Activated naive CD8-positive, alpha-beta T cell treated with anti-CD3 and anti-CD28 coated beads, Interleukin-2, amount 10 ng/mL, durations not matched to agents 7 days and 5 days (primary cell): ENCODE data around the gene SHROOM2. TPM values are rescaled to one million over a fixed set of nuclear protein-coding genes. Genes with fewer than 3 reads are reported as not detected.

Experiments
- ATAC-seq: fragments of 150-1000 bp; cut with Tn5 transposase; one replicate; pipeline ENCODE4 v1.10.0; 2021; ENCODE audit warnings: low read depth, moderate library complexity
- POLR2A ChIA-PET: fragments of 350-600 bp; sonication (Branson Sonifier 250); formaldehyde crosslinking; loops from one replicate; lab custom pipeline; 2021; ENCODE audit warnings: antibody characterized with exemption; lab: Charles Lee
- DNase-seq: peaks from one replicate; pipeline ENCODE4 v3.0.0; 2021
- H3K27ac Mint-ChIP-seq: one replicate; pipeline ENCODE4 v1.8.0; 2022; ENCODE audit warnings: mild to moderate bottlenecking, mixed read lengths
- H3K27me3 Mint-ChIP-seq: one replicate; pipeline ENCODE4 v1.8.0; 2022; ENCODE audit warnings: mild to moderate bottlenecking, moderate library complexity, mixed read lengths
- H3K36me3 Mint-ChIP-seq: one replicate; pipeline ENCODE4 v1.8.0; 2021; ENCODE audit warnings: mild to moderate bottlenecking, mixed read lengths
- H3K4me1 Mint-ChIP-seq: one replicate; pipeline ENCODE4 v1.8.0; 2021; ENCODE audit warnings: mixed read lengths
- H3K4me3 Mint-ChIP-seq: one replicate; pipeline ENCODE4 v1.8.0; 2022; ENCODE audit warnings: mild to moderate bottlenecking, moderate library complexity, mixed read lengths
- H3K9me3 Mint-ChIP-seq: one replicate; pipeline ENCODE4 v1.8.0; 2021; ENCODE audit warnings: mixed read lengths
- total RNA-seq, 2 experiments: library from RNA; stranded (reverse); gene quantifications; one replicate each; pipeline ENCODE4 v1.2.3, GENCODE V29; 2021

SHROOM2 gene
- total RNA-seq, 2 experiments from 2014 or later = not detected

- DNase-seq = no peak
- Mint-ChIP-seq H3K4me3 (no peak overlapping the region), H3K4me1 (peaks cover 6% of the 10 kb centered on the region), H3K27me3 (peaks cover 41% of the 10 kb centered on the region), H3K36me3 (no peaks in the 10 kb centered on the region), H3K27ac (no peak overlapping the region), H3K9me3 (no peaks in the 10 kb centered on the region)
- POLR2A ChIA-PET = no interaction called here
- ATAC-seq = no peak
Measured at GRCh38 chrX:9943420-9943819, 157.2 kb downstream of the SHROOM2 start.

- Mint-ChIP-seq H3K4me1 (peaks cover 3% of the 10 kb centered on the region), H3K9me3 (no peaks in the 10 kb centered on the region), H3K4me3 (no peak overlapping the region), H3K36me3 (no peaks in the 10 kb centered on the region), H3K27me3 (peaks cover 49% of the 10 kb centered on the region), H3K27ac (no peak overlapping the region)
- DNase-seq (no peak), ATAC-seq (no peak)
- POLR2A ChIA-PET = no interaction called here
Measured at GRCh38 chrX:9947131-9947794, 161.0 kb downstream of the SHROOM2 start.

DNA sequence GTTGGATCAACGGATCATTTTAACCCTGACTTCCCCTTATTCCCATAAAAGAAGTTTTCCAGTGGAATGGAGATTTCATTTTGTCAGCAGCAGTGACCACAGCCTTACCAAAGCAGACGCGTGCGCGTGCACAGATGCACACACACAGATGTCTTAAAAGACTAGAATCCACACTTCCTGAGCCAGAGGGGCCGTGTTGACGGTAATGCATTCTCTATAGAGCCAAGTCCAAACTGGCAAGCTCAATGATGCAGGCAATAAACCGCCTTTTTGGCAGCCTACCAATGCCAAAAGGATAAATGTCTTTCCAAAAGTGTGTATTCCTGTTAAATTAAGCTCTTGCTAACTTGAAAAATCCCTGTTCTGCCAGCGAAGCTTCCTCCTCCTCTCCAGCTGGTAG lies 162.2 kb downstream of the SHROOM2 start:
- Mint-ChIP-seq H3K27ac (no peak overlapping the region), H3K4me3 (no peak overlapping the region), H3K4me1 (peaks cover under 1% of the 10 kb centered on the region), H3K27me3 (peaks cover 49% of the 10 kb centered on the region), H3K9me3 (no peaks in the 10 kb centered on the region), H3K36me3 (no peaks in the 10 kb centered on the region)
- no peak for ATAC-seq
- no peak for DNase-seq
- POLR2A ChIA-PET = no interaction called here

DNA sequence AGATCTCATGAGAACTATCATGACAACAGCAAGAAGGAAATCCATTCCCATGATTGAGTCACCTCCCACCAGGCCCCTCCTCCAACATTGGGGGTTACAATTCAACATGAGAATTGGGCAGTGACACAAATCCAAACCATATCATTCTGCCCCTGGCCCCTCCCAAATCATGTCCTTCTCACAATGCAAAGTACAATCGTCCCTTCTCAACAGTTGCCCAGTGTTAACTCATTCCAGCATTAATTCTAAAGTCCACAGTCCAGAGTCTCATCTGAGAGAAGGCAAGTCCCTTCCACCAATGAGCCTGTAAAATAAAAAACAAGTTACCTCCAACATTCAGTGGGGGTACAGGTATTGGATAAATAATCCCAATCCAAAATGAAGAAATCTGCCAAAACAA lies 166.1 kb downstream of the SHROOM2 start:
- Mint-ChIP-seq H3K4me1 (no peaks in the 10 kb centered on the region), H3K4me3 (no peak overlapping the region), H3K9me3 (no peaks in the 10 kb centered on the region), H3K36me3 (no peaks in the 10 kb centered on the region), H3K27ac (no peak overlapping the region), H3K27me3 (peaks cover 47% of the 10 kb centered on the region)
- DNase-seq (no peak), ATAC-seq (no peak)
- POLR2A ChIA-PET = no interaction called here

GRCh38 chrX:9953396-9953795 lies 167.2 kb downstream of the SHROOM2 start:
- Mint-ChIP-seq H3K9me3 (no peaks in the 10 kb centered on the region), H3K36me3 (no peaks in the 10 kb centered on the region), H3K4me1 (no peaks in the 10 kb centered on the region), H3K4me3 (no peak overlapping the region), H3K27me3 (peaks cover 37% of the 10 kb centered on the region), H3K27ac (no peak overlapping the region)
- POLR2A ChIA-PET = no interaction called here
- DNase-seq (no peak), ATAC-seq (no peak)

DNA sequence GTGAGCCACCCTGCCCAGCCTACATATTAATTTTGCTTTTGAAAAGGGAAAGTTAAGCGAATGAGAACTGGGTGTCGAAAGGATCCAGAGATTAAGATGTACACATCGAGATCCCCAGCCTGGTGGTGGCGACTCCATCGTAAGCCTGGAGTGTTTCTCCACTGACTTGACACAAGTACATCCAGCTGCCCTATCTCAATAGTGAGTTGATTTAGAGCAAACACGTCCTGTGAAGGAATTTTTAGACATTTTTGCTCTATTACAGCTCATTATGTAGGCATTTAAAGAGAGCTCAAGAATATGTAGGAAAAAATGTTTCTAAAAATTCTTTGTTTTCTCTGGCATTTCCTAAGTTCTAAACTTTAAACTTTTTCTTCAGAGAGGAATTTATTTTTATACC lies 169.3 kb downstream of the SHROOM2 start:
- H3K4me3 Mint-ChIP-seq = no peak overlapping the region
- no peaks in the 10 kb centered on the region for H3K4me1 Mint-ChIP-seq
- H3K9me3 Mint-ChIP-seq = no peaks in the 10 kb centered on the region
- POLR2A ChIA-PET = no interaction called here
- peaks cover 29% of the 10 kb centered on the region for H3K27me3 Mint-ChIP-seq
- no peak overlapping the region for H3K27ac Mint-ChIP-seq
- no peak for ATAC-seq
- no peaks in the 10 kb centered on the region for H3K36me3 Mint-ChIP-seq
- no peak for DNase-seq

GRCh38 chrX:9957743-9958142 lies 171.5 kb downstream of the SHROOM2 start:
- H3K27me3 Mint-ChIP-seq = peaks cover 18% of the 10 kb centered on the region

GRCh38 chrX:9958183-9958582 lies 172.0 kb downstream of the SHROOM2 start:
- H3K9me3 Mint-ChIP-seq = no peaks in the 10 kb centered on the region
- ATAC-seq = no peak
- H3K4me3 Mint-ChIP-seq = no peak overlapping the region
- POLR2A ChIA-PET = no interaction called here
- H3K4me1 Mint-ChIP-seq = no peaks in the 10 kb centered on the region
- H3K27me3 Mint-ChIP-seq = peaks cover 18% of the 10 kb centered on the region
- no peak for DNase-seq
- H3K27ac Mint-ChIP-seq = no peak overlapping the region
- H3K36me3 Mint-ChIP-seq = no peaks in the 10 kb centered on the region

More at GRCh38 chrX:9957743-9958142, 171.5 kb downstream of the SHROOM2 start:
- H3K27ac Mint-ChIP-seq = no peak overlapping the region
- H3K9me3 Mint-ChIP-seq = no peaks in the 10 kb centered on the region
- H3K36me3 Mint-ChIP-seq = no peaks in the 10 kb centered on the region
- H3K4me3 Mint-ChIP-seq = no peak overlapping the region
- DNase-seq (no peak), ATAC-seq (no peak)
- POLR2A ChIA-PET = no interaction called here
- H3K4me1 Mint-ChIP-seq = no peaks in the 10 kb centered on the region

- ATAC-seq (no peak), DNase-seq (no peak)
- no peak overlapping the region for H3K27ac Mint-ChIP-seq
- no peak overlapping the region for H3K4me3 Mint-ChIP-seq
- H3K4me1 Mint-ChIP-seq = no peaks in the 10 kb centered on the region
- POLR2A ChIA-PET = no interaction called here
- H3K27me3 Mint-ChIP-seq = peaks cover 12% of the 10 kb centered on the region
- no peaks in the 10 kb centered on the region for H3K36me3 Mint-ChIP-seq
- H3K9me3 Mint-ChIP-seq = no peaks in the 10 kb centered on the region
Measured at GRCh38 chrX:9961750-9962149, 175.5 kb downstream of the SHROOM2 start.

GRCh38 chrX:9966775-9967408 lies 180.7 kb downstream of the SHROOM2 start, which contains the start of gene CLDN34:
CLDN34 (plus strand) TSS chrX:9967358; CDS start chrX:9967358, 0 bp downstream.
- Mint-ChIP-seq H3K4me1 (no peaks in the 10 kb centered on the region), H3K27ac (no peak within 1 kb of the TSS), H3K9me3 (no peaks in the 10 kb centered on the region), H3K27me3 (peaks cover 5% of the 10 kb centered on the region), H3K4me3 (no peak within 1 kb of the TSS), H3K36me3 (no peaks in the 10 kb centered on the region)
- ATAC-seq (no peak), DNase-seq (no peak)
- POLR2A ChIA-PET = no interaction called here

GRCh38 chrX:9977635-9978034 lies 191.4 kb downstream of the SHROOM2 start:
- H3K9me3 Mint-ChIP-seq = no peaks in the 10 kb centered on the region
- H3K4me3 Mint-ChIP-seq = no peak overlapping the region
- H3K27ac Mint-ChIP-seq = no peak overlapping the region
- DNase-seq (no peak), ATAC-seq (no peak)
- H3K36me3 Mint-ChIP-seq = no peaks in the 10 kb centered on the region
- POLR2A ChIA-PET = no interaction called here
- H3K4me1 Mint-ChIP-seq = no peaks in the 10 kb centered on the region
- peaks cover 9% of the 10 kb centered on the region for H3K27me3 Mint-ChIP-seq

- no peak overlapping the region for H3K4me3 Mint-ChIP-seq
- H3K36me3 Mint-ChIP-seq = no peaks in the 10 kb centered on the region
- POLR2A ChIA-PET = no interaction called here
- H3K9me3 Mint-ChIP-seq = no peaks in the 10 kb centered on the region
- H3K27ac Mint-ChIP-seq = no peak overlapping the region
- ATAC-seq (no peak), DNase-seq (no peak)
- peaks cover 8% of the 10 kb centered on the region for H3K27me3 Mint-ChIP-seq
- H3K4me1 Mint-ChIP-seq = no peaks in the 10 kb centered on the region
Measured at GRCh38 chrX:9980401-9980800, 194.2 kb downstream of the SHROOM2 start.

GRCh38 chrX:9980927-9981326 lies 194.7 kb downstream of the SHROOM2 start:
- H3K4me1 Mint-ChIP-seq = no peaks in the 10 kb centered on the region
- DNase-seq (no peak), ATAC-seq (no peak)
- no peak overlapping the region for H3K4me3 Mint-ChIP-seq
- H3K27me3 Mint-ChIP-seq = peaks cover 7% of the 10 kb centered on the region
- no peaks in the 10 kb centered on the region for H3K36me3 Mint-ChIP-seq
- no peaks in the 10 kb centered on the region for H3K9me3 Mint-ChIP-seq
- no peak overlapping the region for H3K27ac Mint-ChIP-seq
- POLR2A ChIA-PET = no interaction called here

DNA sequence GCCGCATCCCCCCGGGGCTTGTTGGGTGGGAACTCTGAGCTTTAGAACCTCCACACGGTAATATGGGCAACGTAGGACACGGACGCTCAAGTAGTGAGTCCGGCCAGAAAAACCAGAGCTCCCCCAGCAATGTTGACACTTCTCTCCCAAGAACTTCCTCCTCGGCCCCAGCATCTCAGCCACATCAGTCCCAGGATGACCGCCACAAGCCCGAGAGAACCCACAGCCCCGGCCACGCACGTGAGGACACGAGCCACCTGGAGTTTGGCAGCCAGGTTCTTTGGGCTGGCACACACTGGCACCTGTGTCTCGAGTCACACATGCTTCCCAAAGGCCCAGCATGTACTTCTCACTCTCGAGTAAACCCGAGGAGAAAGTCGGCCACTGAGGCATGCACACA lies 197.2 kb downstream of the SHROOM2 start:
- H3K27me3 Mint-ChIP-seq = peaks cover 10% of the 10 kb centered on the region
- ATAC-seq (no peak), DNase-seq (no peak)
- no peaks in the 10 kb centered on the region for H3K36me3 Mint-ChIP-seq
- POLR2A ChIA-PET = no interaction called here
- no peak overlapping the region for H3K27ac Mint-ChIP-seq
- H3K4me3 Mint-ChIP-seq = no peak overlapping the region
- H3K9me3 Mint-ChIP-seq = no peaks in the 10 kb centered on the region
- H3K4me1 Mint-ChIP-seq = no peaks in the 10 kb centered on the region
